HG02938 (cell line): Measurements from ENCODE around the gene BCL2L13.

Source experiments
- ATAC-seq: cut with Tn5 transposase; IDR thresholded peaks from one replicate; pipeline ENCODE4 v1.9.1; 2021; ENCODE audit warnings: mild to moderate bottlenecking, moderate library complexity; ENCODE audit not compliant: unreplicated experiment

Gene BCL2L13

DNA sequence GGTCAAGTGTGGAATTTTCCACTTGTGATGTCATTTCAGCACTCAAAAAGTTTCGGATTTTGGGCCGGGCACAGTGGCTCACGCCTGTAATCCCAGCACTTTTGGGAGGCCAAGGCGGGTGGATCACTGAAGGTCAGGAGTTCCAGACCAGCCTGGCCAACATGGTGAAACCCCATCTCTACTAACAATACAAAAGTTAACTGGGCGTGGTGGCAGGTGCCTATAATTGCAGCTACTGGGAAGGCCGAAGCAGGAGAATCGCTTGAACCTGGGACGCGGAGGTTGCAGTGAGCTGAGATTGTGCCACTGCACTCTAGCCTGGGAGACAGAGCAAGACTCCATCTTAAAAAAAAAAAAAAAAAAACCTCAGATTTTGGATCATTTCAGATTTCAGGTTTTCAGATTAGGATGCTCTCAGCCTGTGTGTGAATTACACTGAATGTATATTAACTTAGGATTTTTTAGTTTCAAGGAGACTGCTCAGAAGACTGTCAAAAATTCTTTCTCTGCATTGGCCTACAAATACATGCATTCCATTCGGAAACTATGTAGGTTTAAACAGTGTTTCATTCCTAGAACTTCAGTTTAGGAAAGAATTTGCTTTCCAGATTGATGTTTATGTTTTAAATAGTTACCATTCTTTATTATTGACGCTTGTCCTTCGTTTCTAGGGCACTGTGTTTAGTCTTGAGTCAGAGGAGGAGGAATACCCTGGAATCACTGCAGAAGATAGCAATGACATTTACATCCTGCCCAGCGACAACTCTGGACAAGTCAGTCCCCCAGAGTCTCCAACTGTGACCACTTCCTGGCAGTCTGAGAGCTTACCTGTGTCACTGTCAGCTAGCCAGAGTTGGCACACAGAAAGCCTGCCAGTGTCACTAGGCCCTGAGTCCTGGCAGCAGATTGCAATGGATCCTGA lies 87.7 kb downstream of the BCL2L13 start:
- no peak for ATAC-seq

DNA sequence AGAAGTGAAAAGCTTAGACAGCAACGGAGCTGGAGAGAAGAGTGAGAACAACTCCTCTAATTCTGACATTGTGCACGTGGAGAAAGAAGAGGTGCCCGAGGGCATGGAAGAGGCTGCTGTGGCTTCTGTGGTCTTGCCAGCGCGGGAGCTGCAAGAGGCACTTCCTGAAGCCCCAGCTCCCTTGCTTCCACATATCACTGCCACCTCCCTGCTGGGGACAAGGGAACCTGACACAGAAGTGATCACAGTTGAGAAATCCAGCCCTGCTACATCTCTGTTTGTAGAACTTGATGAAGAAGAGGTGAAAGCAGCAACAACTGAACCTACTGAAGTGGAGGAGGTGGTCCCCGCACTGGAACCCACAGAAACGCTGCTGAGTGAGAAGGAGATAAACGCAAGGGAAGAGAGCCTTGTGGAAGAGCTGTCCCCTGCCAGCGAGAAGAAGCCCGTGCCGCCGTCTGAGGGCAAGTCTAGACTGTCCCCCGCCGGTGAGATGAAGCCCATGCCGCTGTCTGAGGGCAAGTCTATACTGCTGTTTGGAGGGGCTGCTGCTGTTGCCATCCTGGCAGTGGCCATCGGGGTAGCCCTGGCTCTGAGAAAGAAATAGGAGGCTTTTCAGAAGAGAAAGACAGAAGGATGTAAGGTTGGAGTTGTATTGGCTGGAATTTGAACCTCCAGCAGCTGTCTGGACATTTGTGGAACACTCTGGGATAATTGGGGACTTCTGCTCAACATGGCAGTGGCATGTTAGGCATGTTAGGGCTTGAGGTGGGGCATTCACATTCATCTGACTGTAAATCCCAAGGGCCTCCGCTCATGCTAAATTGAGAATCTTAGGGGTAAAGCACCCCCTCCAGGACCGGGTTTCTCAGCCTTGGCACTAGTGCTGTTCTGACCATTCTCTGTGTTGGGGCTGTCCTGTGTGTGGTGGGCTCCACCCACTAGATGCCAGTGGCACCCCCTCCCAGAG lies 88.7 kb downstream of the BCL2L13 start:
- ATAC-seq: no peak

DNA sequence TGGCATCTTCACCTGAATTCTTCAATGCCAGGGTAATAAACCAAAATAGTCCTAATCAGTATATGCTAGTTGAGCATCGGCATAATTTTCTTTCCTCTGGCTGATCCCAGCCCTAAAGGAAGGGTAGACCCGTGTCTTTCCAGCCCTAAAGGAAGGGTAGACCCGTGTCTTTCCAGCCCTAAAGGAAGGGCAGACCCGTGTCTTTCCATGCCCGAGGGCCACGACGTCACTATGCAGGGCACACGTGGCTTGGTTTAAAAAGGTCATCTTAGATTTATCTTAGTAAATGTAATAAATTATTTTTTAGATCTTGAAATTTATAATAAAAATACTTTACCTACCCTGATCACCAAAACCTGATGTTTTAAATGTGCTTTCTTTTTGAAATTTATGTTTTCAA lies 90.2 kb downstream of the BCL2L13 start:
- ATAC-seq: no peak

DNA sequence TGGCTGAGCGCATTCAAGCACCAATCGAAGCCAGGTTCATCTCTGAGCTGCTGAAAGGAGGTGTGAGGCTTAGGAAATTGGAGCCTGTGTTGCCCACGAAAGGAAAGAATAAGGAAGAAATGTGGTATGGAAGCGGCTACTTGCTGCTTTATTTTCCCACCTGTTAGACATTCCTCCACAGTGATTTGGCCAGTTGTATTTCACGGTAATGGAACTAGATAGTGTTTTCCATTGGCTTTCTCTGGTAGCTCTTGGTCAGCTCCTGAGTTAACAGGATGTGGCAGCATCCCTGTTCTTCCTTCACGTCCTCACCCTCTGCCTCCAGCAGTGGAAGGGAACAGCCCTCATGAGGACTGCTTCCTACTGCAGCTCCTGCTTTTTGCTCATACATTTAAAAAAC lies 91.0 kb downstream of the BCL2L13 start:
- ATAC-seq: no peak

DNA sequence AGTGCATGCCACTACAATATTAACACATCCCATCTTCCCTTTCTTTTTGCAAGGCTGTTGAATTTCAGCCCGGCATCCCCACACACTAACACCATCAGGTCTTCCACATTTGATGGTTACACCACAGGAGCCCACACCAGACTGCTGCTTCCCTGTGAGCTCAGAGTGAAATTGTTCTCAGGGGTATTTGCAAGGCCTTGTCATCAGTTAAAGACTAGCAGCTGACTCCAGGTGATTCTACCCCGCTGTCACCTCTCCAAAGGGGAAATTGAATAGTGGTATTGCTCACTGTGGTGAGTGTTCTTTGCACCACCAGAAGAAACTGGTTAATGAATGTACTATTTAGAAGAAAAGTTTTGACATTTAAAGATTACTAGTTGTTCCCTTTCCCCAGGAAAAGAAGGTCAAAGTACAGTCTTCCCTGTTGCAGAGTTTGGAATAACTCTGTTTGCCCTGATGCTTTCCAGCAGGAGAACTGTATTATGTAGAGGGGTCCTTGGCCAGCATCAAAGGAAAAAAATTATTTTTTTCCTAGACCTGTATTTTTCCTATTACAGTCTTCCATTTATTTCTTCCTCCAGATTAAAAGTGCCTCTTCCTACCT lies 93.8 kb downstream of the BCL2L13 start:
- ATAC-seq: no peak

DNA sequence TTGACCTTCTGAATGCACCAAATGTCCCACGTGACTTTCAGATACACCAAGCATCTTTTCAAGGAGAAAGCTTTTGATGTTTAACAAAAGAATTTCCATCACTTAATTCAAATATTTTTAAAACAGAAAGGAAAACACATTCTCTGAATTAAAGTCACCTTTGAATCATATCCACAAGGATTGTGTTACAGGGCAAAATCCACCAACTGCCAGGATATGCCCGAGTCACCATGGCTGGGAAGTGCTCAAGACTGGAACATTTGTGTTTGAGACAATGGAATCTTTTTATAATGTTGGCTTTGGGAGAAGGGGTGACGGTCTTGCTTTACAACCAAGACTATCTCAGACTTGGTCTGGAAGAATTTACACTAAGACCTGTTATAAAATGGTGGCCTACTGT lies 94.9 kb downstream of the BCL2L13 start:
- ATAC-seq: no peak

DNA sequence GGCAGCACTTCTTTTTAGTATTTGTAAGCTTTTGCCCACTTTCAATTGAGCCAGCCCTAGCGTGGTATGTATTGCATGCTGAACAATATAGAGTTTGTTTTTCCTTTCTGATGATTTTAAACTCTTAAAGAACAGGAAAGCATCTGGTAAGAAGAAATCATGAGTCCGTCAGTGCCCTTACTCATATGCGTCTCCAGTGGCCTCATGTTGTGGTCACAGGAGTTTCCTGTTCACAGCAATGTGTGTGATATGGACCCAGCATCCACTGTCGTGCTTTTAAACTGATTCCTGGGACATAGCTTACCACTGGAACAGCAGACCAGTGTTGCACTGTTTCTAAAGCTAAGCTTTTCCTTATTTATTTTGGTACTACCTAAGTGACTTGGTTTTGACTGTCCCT lies 95.6 kb downstream of the BCL2L13 start:
- no peak for ATAC-seq

DNA sequence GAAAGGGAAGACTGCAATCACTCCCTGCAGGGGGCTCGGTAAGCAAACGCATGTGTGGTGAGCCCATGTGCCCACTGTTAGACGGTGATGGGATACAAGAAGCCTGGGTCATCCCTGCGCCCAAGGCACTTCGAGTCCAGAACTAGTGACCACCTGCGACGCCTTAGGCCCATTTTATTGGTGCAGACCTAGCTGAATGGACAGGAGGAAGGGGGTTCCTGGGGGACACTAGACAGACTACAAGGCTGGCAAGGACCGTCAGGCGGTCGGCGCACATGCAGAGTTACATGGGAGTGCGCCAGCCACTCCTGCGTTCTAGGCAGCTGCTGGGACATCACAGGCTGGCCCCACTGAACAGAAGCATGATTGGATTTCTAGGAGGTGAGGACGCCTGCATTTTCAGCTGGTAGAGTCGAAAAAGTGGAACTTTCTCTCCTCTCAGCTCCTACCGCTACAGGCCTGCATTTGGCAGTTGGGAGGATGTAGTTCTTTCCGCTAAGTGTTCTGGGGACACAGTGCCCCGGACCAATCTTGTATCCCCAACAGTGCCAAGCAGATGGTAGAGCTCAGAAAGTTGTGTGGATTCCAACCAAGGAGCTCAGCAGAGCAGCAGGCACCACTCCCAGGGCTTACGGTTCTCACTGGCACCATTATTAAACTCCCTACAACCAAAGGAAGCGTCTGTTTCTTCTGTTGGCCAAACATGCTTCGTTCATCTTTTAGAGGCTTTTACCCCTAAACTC lies 100.0 kb downstream of the BCL2L13 start:
- no peak for ATAC-seq

DNA sequence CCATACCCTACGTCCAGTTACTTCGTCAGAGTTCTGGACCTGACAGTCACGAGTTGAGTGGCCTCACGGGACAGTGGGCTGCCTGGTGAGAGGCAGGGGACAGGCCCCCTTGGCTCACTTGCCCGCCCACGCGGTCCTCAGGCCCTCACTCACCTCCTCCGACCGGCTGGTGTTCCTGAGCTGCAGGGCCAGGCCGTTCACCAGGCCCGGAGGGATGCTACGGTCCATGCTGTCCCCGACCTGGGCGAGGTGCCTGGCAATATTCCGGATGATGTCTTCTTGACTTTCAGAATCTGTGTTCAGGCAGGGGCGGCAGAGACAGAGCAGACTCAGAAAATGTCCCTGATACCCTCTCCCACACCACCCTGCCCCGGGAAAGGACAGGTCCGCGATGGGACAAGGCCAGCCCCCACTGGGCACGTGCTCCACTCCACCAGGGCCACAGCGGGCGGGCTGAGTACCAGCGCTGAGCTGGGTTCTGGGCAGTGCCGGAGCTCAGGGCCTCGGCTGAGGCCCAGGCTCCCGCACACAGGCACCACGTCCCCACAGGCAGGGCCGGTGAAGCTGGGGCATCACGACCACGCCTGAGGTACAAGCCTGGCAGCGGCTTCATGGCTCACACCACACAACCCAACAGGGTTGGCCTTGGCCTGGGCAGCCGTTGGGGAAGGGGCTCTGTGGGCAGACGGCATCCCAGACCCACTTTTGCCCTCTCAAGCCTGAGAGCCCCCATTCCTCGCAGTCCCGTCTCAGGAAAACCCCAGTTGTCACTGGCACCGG lies 100.8 kb downstream of the BCL2L13 start:
- ATAC-seq: no peak

DNA sequence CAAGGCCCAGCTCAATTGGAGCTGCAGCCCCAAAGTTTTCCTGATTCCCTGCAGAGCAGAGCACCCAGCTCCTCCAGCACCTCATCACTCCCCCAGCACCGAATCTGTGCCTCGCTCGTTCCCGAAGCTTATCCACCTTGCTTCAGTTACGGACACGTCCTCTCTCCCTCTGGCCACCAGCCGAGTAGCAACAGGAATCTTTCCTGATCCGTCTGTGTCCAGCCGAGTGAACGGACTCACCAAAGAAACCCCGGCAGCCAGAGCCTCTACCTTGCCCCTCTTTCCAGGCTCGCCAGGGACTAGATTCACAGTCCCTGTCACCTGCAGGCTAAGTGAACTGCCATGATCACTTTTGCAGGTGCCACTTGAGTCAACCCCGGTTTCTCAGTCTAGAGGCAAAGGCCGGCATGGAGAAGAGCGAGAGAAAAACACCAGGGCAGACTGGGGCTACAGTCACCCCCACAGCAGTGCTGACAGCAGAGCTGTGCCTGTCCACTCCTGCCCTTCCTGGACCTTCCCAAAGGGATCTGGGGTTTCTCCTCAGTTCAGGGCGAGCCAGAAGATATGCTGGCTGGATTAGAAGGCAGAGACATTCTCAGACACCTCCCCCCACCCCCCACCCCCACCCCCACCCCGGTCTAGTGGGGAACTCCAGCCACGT lies 103.4 kb downstream of the BCL2L13 start:
- no peak for ATAC-seq

DNA sequence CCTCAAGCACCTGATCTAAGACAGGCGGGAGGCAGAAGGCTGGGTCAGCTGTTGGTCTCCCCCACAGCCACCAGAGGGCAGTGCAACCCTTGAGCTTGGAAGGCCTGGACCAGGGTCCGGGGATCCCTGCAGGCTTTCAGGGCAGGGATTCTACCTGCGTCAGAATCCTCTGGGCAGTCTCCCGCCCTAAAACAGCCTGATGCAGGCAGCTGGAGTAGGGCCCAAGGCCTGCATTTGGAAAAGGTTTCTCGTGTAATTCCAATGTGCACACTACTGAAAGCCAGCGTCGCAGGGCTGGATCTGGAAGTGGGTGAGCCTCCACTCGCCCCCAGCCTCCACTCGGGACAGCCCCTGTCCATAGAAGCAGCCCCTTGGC lies 104.0 kb downstream of the BCL2L13 start:
- ATAC-seq: no peak

DNA sequence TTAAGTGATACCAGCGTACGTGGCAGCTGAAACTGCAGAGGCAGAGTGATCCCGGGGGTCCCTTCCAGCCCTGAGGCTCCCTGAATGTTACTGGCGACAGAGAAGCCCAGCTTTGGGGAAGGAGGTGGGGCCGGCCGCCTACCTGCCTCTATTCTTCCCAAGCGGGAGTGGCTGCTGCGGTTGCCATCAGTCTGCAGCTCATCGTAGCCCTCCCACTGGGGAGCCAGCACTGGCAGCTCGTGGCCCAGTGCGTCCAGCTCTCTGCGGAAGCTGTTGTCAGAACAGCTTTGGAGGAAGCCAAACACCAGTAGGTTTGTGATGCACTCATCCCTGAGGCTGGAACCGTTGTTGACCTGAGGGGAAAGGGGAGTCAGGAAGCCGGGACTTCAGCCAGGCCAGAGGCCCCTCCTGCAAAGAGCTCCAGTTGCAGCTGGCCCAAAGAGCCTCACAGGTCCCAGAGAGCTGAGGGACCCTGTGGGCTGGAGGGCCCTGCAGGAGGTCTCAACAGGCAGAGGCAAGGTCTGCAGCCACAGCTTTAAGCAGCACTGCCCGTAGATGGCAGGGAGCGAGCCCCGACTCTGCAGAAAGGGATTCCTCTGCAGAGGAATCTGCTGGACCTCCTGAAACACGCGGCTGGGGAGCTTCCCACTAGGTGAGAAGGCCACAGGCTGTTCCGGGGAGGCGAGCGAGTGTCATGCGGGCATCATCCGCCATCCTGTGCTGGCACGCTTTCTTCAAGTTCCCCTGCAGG lies 105.3 kb downstream of the BCL2L13 start:
- ATAC-seq: no peak

DNA sequence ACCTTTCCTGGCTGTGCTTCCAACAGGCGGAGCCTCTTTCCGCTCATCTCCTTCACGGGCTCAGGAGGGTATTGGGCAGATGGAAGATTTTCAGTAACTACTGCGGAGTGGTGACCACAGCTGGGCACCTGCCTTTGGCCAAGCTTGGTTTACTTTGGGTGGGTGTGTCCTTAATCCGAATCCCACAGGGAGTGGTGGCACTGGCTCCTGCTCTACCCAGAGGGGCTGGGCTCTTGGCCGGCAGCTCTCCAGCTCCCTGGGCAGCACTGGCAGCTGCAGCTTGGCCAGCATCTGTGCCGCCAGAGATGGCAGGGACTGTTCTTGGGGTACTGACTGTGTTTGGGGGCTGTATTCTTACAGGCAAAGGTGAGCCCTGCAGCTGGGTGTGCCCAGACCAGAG lies 105.9 kb downstream of the BCL2L13 start:
- no peak for ATAC-seq

DNA sequence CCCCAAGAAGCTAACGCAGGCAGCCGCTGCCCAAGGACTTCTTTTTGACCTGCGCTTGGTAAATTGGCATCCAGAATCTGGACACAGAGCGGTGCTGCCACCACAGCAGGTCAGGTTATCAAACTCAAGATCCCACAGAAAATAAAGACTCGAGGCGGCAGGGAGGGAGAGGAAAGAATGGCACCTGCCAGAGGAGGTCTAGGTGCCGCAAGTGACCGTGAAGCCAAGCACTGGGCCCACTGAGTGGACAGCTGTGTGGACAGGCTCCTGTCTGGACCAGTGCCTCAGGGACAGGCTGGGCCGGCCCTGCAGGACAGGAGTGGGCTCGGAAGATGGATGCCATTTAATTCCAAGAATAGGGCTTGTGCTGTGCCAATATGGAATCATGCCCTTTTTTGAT lies 108.4 kb downstream of the BCL2L13 start:
- no peak for ATAC-seq

DNA sequence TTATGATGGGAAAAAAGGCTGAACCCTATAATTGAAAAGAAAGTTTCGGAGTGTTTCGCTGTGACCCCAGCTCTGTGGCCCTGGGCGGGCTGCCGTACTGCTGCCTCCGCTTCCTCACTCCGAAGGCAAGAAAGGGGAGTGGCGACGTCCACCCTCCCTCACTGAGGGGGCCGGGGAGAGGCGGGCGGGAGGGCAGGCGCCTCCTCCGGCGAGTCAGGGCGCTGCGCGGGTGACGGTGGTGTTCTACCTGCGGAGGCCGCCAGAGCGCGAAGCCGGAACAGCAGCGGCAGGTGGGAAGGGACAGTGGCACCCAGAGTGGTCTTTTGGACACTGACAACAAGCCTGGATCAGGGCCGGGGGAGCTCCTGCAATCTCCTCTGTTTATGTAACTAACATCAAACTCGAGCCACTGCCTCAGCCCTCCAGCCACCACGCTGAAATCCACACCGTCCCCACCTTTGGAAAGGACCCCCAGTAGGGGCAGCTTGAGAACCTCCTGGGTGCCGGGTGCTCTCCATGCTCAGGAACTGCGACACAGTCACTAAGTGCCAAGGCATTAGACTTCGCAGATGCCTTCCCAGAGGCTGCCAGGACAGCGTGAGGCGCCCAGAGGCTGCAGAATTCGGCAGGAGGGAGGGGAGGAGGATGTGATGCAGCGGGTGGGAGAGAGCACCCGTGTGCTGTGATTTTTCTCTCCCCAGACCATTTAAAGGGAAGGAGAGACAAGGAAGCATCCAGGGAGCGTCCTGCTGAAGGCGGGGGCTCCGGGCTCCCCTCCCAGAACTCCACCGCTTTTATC lies 110.2 kb downstream of the BCL2L13 start:
- ATAC-seq: no peak

DNA sequence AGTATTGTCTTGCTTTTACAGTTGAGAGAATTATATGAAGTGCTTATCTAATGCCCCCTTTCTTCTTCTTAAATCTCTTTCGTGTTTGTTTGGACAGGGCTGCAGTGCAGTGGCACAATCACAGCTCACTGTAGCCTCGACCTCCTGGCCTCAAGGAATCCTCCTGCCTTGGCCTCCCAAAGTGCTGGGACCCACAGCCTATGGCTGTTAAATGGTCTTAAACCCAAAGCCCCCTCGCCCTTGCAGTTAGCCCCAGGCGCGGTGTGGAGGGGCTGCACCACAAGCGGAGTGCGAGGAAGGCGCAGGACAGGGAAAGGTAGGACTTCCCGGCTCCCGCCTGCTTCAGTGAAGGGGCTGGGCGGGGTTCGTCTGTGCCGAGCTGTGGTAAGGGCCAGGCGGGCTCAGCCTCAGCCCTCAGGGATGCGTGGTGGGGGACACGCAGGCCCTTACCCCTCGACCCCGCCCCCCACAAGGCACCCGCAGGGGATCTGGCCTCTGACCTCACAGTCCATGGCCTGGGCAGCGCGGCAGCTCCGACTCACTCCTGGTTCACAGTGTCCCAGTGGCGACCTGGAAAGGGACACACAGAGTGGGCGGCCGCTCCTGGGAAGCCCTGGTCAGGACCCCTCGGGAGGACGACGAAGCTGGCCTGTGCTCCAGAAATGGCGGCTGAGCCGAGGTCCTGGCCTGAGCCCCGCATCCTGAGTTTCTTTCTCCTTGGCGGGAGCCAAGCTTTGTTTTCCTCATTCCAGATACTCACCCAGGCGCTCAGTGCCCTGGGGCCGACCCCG lies 111.2 kb downstream of the BCL2L13 start:
- ATAC-seq: no peak

DNA sequence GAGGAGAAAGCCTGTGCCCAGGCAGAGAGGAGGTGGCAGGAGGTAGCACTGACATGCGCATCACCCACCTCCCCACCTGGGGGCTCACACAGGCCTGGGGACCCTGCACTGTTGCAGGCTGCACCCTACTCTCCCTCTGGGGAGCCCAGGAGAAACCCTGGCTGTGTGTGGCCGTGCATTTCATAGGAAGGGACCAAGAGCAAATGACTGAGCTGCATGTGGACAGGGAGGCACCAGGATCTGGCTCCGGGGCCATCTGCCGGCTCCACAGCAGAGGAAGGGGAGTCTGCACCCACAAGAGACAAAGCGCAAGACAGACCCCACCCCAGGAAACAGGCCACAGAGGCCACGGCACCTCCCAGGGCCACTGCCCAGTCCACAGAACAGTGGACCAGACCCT lies 113.0 kb downstream of the BCL2L13 start:
- ATAC-seq: no peak
